Mesenchymal stem cell (in vitro differentiated cells and primary cell): Measurements from ENCODE around the gene HAP1.
"Not testable (repeated sequence)": the region's sequence is repeated elsewhere in the genome, so short reads cannot be mapped to it uniquely, and the experiment has no call there.

ENCODE experiments used
- DNase-seq: peaks from one replicate; pipeline ENCODE4 v3.0.0-alpha.2; 2013
- H2AFZ ChIP-seq: one replicate; pipeline ENCODE4 v1.6.1; 2013; ENCODE audit warnings: low read depth, mild to moderate bottlenecking, control low read depth, inconsistent platforms, low read length, moderate library complexity
- H2AK5ac ChIP-seq: 2 replicates; pipeline ENCODE4 v1.6.1; 2013; ENCODE audit warnings: low read length, moderate library complexity, mild to moderate bottlenecking, inconsistent platforms; ENCODE audit not compliant: severe bottlenecking
- H2BK120ac ChIP-seq: one replicate; pipeline ENCODE4 v1.6.1; 2013; ENCODE audit warnings: low read depth, mild to moderate bottlenecking, inconsistent platforms, low read length, moderate library complexity
- H2BK12ac ChIP-seq, 2 experiments: one replicate each; pipeline ENCODE4 v1.6.1; 2013; ENCODE audit warnings: inconsistent platforms in 2 of 2, low read length in 2 of 2, mild to moderate bottlenecking in 2 of 2, moderate library complexity in 2 of 2, control low read depth in 1 of 2
- H2BK15ac ChIP-seq: one replicate; pipeline ENCODE4 v1.6.1; 2013; ENCODE audit warnings: mild to moderate bottlenecking, low read depth, inconsistent platforms; ENCODE audit not compliant: poor library complexity, severe bottlenecking
- H2BK5ac ChIP-seq: 2 replicates; pipeline ENCODE4 v1.6.1; 2013; ENCODE audit warnings: low read depth, mild to moderate bottlenecking, low read length, control low read depth, inconsistent platforms; ENCODE audit not compliant: poor library complexity, severe bottlenecking
- H3K14ac ChIP-seq, 2 experiments: one replicate each; pipeline ENCODE4 v1.6.1; 2013; ENCODE audit warnings: inconsistent platforms in 2 of 2, low read length in 2 of 2, control low read depth in 1 of 2, mild to moderate bottlenecking in 1 of 2, moderate library complexity in 1 of 2
- H3K18ac ChIP-seq, 2 experiments: one replicate each; pipeline ENCODE4 v1.6.1; 2013; ENCODE audit warnings: inconsistent platforms in 2 of 2, low read length in 2 of 2, control low read depth in 1 of 2, low read depth in 1 of 2, mild to moderate bottlenecking in 1 of 2
- H3K23ac ChIP-seq, 2 experiments: one replicate each; pipeline ENCODE4 v1.6.1; 2013; ENCODE audit warnings: inconsistent platforms in 2 of 2, low read length in 2 of 2, mild to moderate bottlenecking in 2 of 2, moderate library complexity in 2 of 2, control low read depth in 1 of 2
- H3K27ac ChIP-seq: 2 replicates; pipeline ENCODE4 v1.5.1; 2013; ENCODE audit warnings: mild to moderate bottlenecking, moderate library complexity, low read length, control low read depth, inconsistent platforms; ENCODE audit not compliant: poor library complexity, severe bottlenecking
- H3K27me3 ChIP-seq, 2 experiments: 2 replicates each; pipeline versions ENCODE4 v1.6.1 to v1.7.0; 2013; ENCODE audit warnings: low read length in 2 of 2, mild to moderate bottlenecking in 2 of 2, moderate library complexity in 2 of 2, control low read depth in 1 of 2, inconsistent platforms in 1 of 2; ENCODE audit not compliant: control insufficient read depth in 1 of 2, insufficient read depth in 1 of 2
- H3K36me3 ChIP-seq, 2 experiments: 2 replicates each; pipeline versions ENCODE4 v1.6.1 to v1.7.0; 2013; ENCODE audit warnings: low read length in 2 of 2, control low read depth in 1 of 2, inconsistent platforms in 1 of 2, low read depth in 1 of 2, mild to moderate bottlenecking in 1 of 2; ENCODE audit not compliant: insufficient read depth in 2 of 2, control insufficient read depth in 1 of 2
- H3K4ac ChIP-seq, 2 experiments: one replicate each; pipeline ENCODE4 v1.6.1; 2013; ENCODE audit warnings: inconsistent platforms in 2 of 2, low read length in 2 of 2, mild to moderate bottlenecking in 2 of 2, moderate library complexity in 2 of 2, control low read depth in 1 of 2, low read depth in 1 of 2
- H3K4me1 ChIP-seq: 2 replicates; pipeline ENCODE4 v1.6.1; 2013; ENCODE audit warnings: low read depth, low read length, control low read depth; ENCODE audit not compliant: control insufficient read depth, insufficient read depth
- H3K4me2 ChIP-seq: 2 replicates; pipeline ENCODE4 v1.6.1; 2013; ENCODE audit warnings: low read length, mild to moderate bottlenecking, inconsistent platforms; ENCODE audit not compliant: poor library complexity, severe bottlenecking
- H3K4me3 ChIP-seq, 2 experiments: 2 replicates each; pipeline versions ENCODE4 v1.5.1 to v1.7.0; 2013; ENCODE audit warnings: low read length in 2 of 2, mild to moderate bottlenecking in 2 of 2, control low read depth in 1 of 2, low read depth in 1 of 2; ENCODE audit not compliant: insufficient read depth in 1 of 2
- H3K79me1 ChIP-seq: replicated peaks from 2 replicates; pipeline ENCODE4 v1.6.1; 2013; ENCODE audit warnings: mild to moderate bottlenecking, control low read depth, low read length, inconsistent platforms; ENCODE audit not compliant: poor library complexity, severe bottlenecking
- H3K9ac ChIP-seq: 2 replicates; pipeline ENCODE4 v1.7.0; 2013; ENCODE audit warnings: mild to moderate bottlenecking, low read length, moderate library complexity
- H3K9me3 ChIP-seq: 2 replicates; pipeline ENCODE4 v1.7.0; 2013; ENCODE audit warnings: mild to moderate bottlenecking, low read length; ENCODE audit not compliant: control insufficient read depth
- H4K8ac ChIP-seq: one replicate; pipeline ENCODE4 v1.6.1; 2013; ENCODE audit warnings: inconsistent platforms, mild to moderate bottlenecking, low read length, moderate library complexity
- H4K91ac ChIP-seq: one replicate; pipeline ENCODE4 v1.6.1; 2013; ENCODE audit warnings: mild to moderate bottlenecking, low read length, inconsistent platforms
- WGBS: methylation state at CpG from one replicate; pipeline ENCODE4 v1.1.7; 2013; ENCODE audit warnings: mixed read lengths; 5-methylcytosine and 5-hydroxymethylcytosine counted together

The HAP1 gene

DNA sequence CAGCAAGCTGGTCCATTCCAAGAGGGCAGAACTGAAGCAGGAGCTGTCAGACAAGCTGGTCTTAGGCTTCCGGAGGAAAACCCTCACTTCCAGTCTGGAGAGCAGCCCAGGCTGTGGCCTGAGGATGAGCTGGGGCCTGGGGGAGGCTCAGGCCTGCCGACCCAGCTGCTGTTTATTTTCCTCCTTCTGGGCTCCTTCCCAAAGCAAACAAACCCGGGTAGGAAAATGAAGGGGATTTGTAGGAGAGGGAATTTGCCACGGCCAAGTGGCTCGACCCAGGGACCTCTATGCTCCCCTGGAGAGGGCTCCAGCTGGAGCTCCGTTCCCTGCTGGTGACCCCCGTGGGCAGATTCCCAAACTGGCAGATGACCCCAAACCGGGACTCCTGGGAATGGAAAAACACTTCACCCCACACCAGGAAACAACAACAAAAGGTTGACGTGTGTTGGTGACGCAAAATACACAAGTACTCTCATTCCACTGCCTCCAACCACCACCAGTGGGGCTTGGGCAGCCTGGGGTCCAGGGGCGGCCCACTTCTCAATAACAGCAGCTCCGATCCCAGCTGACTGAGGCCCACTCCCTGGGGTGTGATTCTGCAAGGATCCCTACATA lies 43.2 kb upstream of the HAP1 start:
- Histone ChIP-seq H3K9me3 (no peaks in the 10 kb centered on the region), H2BK120ac (peak overlapping the region; percentile 64), H3K79me1 (peaks cover 2% of the 10 kb centered on the region), H4K91ac (peak overlapping the region; percentile 2), H3K4me2 (peak overlapping the region; percentile 66), H2AK5ac (peak overlapping the region; percentile 97), H2BK15ac (peak overlapping the region; percentile 76), H4K8ac (peak overlapping the region; percentile 0), H3K27ac (peak overlapping the region; percentile 95), H3K27me3 (peaks cover 0 to 7% of the 10 kb centered on the region in 2 experiments), H3K14ac (no peak overlapping the region), H3K18ac (peak overlapping the region in 1 of 2 experiments; percentile 94), H3K36me3 (peaks cover 0 to 57% of the 10 kb centered on the region in 2 experiments), H2BK5ac (peak overlapping the region; percentile 94), H3K4me3 (no peak overlapping the region), H3K9ac (peak overlapping the region; percentile 68), H3K4ac (peak overlapping the region in 1 of 2 experiments; percentile 98), H2AFZ (no peak overlapping the region), H2BK12ac (peak overlapping the region in 1 of 2 experiments; percentile 89), H3K23ac (no peak overlapping the region), H3K4me1 (peaks cover 71% of the 10 kb centered on the region)
- DNase-seq, result peak; percentile 92
- 34% methylated on average over 11 of the region's 12 CpGs for WGBS

DNA sequence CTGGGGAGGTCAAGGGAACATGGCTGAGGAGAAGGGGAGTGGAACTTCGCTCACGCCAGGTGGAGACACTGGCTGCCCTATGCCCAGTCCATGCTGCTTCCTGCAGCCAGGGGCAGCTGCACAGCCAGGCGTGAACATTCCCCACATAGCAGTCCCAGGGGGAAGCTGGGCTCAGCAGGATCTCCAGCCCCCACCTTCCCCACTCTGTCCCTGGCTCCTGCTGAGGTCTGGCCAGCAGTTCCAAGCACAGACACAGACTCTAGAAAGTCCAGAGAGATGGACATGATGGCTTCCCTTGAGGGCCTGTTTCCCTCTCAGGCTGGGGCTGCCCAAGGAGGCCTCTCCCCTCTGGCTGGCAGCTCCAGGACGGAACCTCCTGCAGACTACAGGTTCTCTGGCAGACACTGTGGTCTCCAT lies 42.7 kb upstream of the HAP1 start:
- no peak for DNase-seq
- peak overlapping the region; percentile 2 for H4K91ac ChIP-seq
- H3K79me1 ChIP-seq, result peaks cover 2% of the 10 kb centered on the region
- H3K4me1 ChIP-seq, result peaks cover 71% of the 10 kb centered on the region
- H3K36me3 ChIP-seq, result peaks cover 0 to 57% of the 10 kb centered on the region in 2 experiments
- peak overlapping the region; percentile 13 for H3K4me2 ChIP-seq
- H3K9ac ChIP-seq, result peak overlapping the region; percentile 68
- 60% methylated on average over 4 of the region's 4 CpGs for WGBS
- H2AK5ac ChIP-seq, result peak overlapping the region; percentile 71
- peak overlapping the region; percentile 94 for H2BK5ac ChIP-seq
- no peak overlapping the region for H2BK15ac ChIP-seq
- peak overlapping the region; percentile 82 to 91 for H2BK12ac ChIP-seq
- H3K4ac ChIP-seq, result peak overlapping the region; percentile 65 to 80
- peak overlapping the region; percentile 95 for H3K27ac ChIP-seq
- peak overlapping the region; percentile 74 to 86 for H3K18ac ChIP-seq
- no peaks in the 10 kb centered on the region for H3K9me3 ChIP-seq
- H3K4me3 ChIP-seq, result no peak overlapping the region
- H3K23ac ChIP-seq, result no peak overlapping the region
- H3K27me3 ChIP-seq, result peaks cover 0 to 9% of the 10 kb centered on the region in 2 experiments
- peak overlapping the region; percentile 0 for H4K8ac ChIP-seq
- H2BK120ac ChIP-seq, result peak overlapping the region; percentile 78
- no peak overlapping the region for H2AFZ ChIP-seq
- H3K14ac ChIP-seq, result peak overlapping the region in 1 of 2 experiments; percentile 37

DNA sequence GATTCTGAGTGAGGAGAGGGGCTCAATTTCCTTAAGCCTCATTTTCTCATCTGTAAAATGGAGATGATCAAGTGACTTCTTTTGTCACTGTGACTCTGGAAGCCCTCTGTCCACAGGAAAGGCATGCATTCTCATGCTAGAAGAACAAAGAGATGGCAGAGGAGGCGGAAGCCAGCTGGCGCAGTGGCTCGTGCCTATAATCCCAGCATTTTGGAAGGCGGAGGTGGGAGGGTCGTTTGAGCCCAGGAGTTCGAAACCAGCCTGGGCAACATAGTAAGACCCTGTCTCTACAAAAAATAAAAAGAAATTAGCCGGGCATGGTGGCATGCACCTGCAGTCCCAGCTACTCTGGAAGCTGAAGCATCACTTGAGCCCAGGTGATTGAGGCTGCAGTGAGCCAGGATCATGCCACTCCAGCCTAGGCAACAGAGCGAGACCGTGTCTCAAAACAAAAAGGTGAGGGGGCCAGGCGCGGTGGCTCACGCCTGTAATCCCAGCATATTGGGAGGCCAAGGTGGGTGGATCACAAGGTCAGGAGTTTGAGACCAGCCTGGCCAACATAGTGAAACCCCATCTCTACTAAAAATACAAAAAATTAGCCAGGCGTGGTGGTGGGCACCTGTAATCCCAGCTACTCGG lies 41.9 kb upstream of the HAP1 start:
- H4K91ac ChIP-seq, H3K23ac ChIP-seq, H3K4me2 ChIP-seq, DNase-seq, H2AFZ ChIP-seq, H2BK15ac ChIP-seq, H2BK120ac ChIP-seq, H3K9ac ChIP-seq, H3K9me3 ChIP-seq, H3K4me3 ChIP-seq, H3K79me1 ChIP-seq, H3K14ac ChIP-seq: not testable (repeated sequence)
- Histone ChIP-seq H2AK5ac (peak overlapping the region; percentile 94), H4K8ac (peak overlapping the region; percentile 42), H3K18ac (peak overlapping the region in 1 of 2 experiments; percentile 55), H3K4ac (peak overlapping the region in 1 of 2 experiments; percentile 62), H3K36me3 (peaks cover 0 to 57% of the 10 kb centered on the region in 2 experiments), H3K27ac (peak overlapping the region; percentile 95), H2BK12ac (peak overlapping the region in 1 of 2 experiments; percentile 80), H3K4me1 (peaks cover 71% of the 10 kb centered on the region), H2BK5ac (peak overlapping the region; percentile 93), H3K27me3 (peaks cover 0 to 13% of the 10 kb centered on the region in 2 experiments)
- 99% methylated on average over 14 of the region's 14 CpGs for WGBS
